GM19438 (cell line): Measurements from ENCODE around the gene KLHL3.

Experiments used
- ATAC-seq: cut with Tn5 transposase; IDR thresholded peaks from one replicate; pipeline ENCODE4 v1.9.1; 2021; ENCODE audit warnings: low read depth; ENCODE audit not compliant: unreplicated experiment

The KLHL3 gene

DNA sequence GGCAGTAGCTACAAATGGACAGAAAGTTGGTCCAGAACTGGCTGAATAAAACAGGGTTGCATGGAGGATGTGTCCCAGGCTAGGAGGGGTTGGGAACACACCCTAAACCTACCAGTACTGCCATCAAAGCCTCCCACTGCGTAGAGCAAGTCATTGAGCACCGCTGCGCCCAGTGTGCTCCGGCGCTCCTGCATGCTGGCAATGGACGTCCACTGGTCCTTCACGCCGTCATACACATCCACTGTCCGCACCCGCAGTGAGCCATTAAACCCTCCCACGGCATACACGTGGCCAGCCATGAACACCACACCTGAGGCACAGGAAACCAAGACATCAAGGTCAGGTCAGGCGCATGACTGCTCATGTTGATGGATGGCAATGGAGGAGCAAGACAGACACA, 97.0 kb downstream of the KLHL3 start:
- ATAC-seq = no peak

DNA sequence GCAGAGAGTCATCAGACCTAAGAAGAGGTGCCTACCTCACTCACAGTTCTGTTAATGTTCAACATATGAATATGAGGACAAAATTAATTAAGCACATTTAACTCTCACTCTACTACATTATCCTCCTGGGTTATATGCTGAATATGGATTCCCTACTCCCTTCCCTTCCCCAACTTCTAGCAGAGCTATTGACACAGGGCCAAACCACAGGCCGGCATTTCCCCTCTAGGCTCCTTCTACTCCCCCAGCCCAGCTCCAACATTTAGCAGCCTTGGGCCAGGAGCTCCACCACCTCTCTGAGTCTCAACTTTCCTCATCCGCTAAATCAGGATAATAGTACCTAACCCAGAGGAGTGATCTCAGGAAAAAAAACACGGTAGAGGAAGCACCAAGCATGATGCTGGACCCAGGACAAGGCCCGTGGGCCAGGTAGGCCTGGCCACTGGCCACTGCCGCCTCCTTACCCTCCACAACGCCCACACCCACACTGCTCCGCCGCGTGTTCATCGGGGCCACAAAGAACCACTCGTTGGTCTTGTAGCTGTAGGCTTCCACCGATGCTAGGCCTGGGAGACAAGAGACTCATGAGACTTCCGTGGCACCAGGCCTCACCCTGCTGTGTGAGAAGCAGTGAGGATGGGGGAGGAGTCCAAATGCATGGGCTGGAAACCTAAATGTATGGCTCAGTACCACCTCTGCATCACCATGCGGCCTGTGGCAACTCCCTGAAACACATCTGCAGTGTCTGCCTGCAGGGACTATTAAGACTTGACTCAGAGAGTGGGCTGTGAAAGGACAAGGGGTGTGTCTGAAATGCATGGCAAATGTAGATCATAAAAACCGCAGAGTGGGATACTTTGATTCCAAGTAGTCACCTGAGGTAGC, 98.8 kb downstream of the KLHL3 start:
- ATAC-seq = no peak

DNA sequence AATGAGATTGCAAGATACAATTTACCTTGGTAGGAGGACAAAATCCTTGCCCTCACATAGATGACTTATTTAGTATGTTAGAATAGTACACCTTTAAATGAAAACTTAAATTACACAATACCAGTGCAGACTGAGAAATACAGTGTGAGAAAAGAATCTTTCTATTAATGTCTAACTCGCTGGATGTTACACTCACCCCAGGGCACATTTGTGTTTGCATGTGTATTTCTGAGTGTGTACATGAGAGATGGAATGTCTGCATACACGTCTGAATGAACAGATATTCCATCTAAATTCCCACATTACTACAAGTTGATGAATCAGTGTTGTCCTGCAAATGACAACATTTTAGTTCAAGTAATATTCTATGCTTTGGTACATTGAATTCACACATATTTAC, 99.8 kb downstream of the KLHL3 start:
- no peak for ATAC-seq

GRCh38 chr5:137635521-137635921, 100.4 kb downstream of the KLHL3 start:
- ATAC-seq = no peak

- ATAC-seq = no peak
These were observed 102.0 kb downstream of the KLHL3 start for GRCh38 chr5:137633896-137634295.

- ATAC-seq = no peak
These were observed 103.2 kb downstream of the KLHL3 start for GRCh38 chr5:137632716-137633115.

- ATAC-seq = no peak
These were observed 104.4 kb downstream of the KLHL3 start for GRCh38 chr5:137631453-137631852.

- no peak for ATAC-seq
These were observed 104.9 kb downstream of the KLHL3 start for GRCh38 chr5:137630972-137631370.

DNA sequence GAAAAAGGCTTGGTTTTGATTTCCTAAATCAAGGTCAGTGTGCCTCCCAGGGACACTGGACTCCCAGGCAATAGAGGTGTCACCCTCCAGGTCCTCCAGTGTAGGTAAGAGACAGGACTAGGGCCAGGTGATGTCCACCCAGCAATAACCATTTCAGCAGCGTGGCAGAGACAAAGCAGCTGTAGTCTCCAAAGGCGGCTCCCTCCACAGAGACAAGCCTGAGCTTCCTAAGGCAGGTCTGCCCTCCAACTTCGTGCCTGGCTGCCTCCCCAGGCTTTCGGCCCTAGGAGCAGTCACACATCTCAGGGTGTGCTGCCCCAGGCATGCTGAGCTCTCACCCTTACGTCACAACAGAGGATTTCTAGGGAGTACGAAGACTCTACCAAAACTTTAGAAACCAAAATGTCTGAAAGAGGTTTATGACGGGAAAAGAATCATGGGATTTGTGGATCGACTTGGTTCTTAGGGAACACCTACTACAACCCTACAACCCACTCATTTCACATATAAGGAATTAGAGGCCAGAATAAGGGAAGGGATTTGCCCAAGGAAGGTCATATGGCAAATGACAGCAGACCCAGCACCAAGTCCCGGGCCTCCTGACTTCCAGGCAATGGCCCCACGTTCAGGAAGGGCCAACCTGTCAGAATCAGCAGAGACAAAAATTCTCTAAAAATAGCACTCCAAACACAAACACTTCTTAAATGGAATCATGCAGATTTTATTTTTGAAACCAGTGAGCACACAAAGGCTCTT, 105.5 kb downstream of the KLHL3 start:
- ATAC-seq = no peak

GRCh38 chr5:137629646-137630045, 106.2 kb downstream of the KLHL3 start:
- no peak for ATAC-seq

DNA sequence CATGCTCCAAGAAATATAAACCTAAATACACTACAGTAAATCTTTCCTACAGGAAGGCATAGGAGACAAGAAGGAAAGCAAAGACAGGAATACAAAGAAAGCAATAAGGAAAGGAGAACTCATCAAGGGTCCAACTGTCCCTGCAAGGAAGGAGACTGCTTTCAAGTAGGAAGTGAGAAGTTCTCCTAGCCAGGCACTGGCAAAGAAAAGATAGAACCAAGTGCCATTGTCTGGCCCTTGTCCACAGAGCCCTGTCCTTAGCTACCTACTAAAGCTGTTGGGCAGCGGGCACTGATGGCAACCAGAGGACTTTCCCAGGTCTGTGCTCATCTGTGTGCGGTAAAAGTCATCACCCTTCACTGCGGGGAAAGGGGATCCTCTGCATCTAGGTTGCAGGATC, 108.2 kb downstream of the KLHL3 start:
- no peak for ATAC-seq

- ATAC-seq = no peak
These were observed 108.6 kb downstream of the KLHL3 start for GRCh38 chr5:137627293-137627692.

- no peak for ATAC-seq
These were observed 111.0 kb downstream of the KLHL3 start for GRCh38 chr5:137624786-137625349.

GRCh38 chr5:137622850-137623249, 113.0 kb downstream of the KLHL3 start:
- ATAC-seq = no peak

DNA sequence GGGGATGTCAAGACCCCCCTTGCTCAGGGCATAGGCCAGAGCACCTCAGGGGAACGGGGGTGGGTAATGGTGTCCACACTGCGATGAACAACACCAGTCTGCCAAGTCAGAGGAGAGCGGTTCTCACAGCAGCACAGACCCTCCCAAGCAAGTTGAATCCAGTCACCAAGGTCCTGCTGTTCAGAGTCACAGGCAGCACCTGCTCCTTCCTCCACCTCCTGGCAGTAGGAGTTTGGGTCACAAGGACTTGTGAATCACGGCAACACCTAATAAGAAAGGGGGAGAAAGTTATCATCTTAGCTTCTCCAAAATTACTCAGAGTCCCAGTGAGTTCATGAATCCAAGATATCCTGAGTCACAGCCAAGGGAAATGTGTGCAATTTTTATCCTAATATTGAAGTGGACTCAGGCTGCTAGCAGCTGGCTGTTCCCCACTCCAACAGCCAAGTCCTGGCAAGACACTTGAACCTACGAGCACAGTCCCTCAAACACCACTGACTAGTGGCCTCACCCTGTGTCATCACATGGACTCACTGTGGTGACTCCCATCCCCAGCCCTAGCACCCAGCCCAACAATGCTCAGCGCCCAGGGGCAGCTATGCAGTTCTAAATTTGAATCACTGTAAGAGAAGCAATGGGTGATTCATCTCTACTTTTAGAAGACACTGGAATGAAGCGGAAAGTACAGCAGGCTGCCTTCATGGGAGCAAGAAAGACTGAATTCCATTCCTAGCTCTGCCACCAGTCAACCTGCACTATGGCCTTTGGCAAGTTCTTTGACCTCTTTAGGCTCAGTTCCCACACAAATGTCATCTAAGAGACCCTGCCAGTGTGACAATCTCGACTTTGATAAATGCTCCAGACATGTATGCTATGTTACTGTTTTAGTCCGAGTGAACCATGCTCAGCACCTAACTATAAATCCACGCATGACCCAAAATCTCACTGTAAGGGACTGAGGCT, 113.7 kb downstream of the KLHL3 start:
- ATAC-seq = no peak

DNA sequence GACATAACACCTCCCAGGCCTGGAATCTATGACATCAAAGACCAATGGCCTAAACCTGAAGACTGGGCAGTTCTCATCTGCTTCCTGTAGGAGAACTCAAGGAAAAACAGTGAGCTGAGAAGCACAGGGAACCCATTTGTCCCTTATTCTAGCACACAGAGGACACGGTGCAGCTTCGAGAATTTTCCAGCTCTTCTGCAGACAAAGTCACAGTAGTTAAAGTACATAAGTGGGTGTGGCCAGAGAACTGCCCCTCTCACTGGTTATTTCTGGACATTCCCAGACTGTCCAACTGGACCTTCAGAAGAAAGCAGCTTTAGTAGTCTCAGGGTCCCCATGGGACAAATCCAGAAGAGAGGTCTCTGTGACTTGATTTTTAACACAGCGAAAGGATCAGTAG, 114.6 kb downstream of the KLHL3 start:
- no peak for ATAC-seq

- no peak for ATAC-seq
These were observed 116.6 kb downstream of the KLHL3 start for GRCh38 chr5:137619191-137619870.

DNA sequence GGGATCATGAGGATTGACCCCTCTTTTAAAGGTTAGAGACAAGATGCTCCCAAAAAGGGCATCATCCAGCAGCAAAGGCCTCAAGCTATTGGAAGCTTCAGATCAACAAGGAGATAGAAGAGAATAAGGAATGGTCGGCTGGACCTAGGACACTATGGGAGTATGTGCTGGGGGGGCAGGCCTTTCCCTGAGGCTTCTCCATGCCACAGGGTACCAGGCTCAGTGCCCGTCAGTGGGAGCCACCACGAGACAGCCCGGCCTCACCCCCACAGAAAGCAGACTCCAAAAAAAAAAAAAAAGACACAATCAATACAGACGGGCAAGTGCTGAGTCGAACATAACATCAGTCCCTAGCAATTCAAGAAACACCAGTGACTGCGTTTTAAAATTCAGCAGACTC, 117.4 kb downstream of the KLHL3 start:
- no peak for ATAC-seq

- no peak for ATAC-seq
These were observed 118.2 kb downstream of the KLHL3 start for GRCh38 chr5:137617528-137618205.
